Astrocyte (in vitro differentiated cells and primary cell): ENCODE measurements around the gene LOC101059915.

ENCODE experiments used
- CTCF ChIP-seq: IDR thresholded peaks from 2 replicates; pipeline ENCODE4 v1.5.1; 2011; ENCODE audit warnings: low read depth, mild to moderate bottlenecking, inconsistent platforms, low read length, moderate library complexity; ENCODE audit not compliant: insufficient read depth
- EZH2 ChIP-seq: IDR thresholded peaks from 2 replicates; pipeline ENCODE4 v1.6.1; 2012; ENCODE audit warnings: mild to moderate bottlenecking, low read length, inconsistent platforms; ENCODE audit not compliant: insufficient read depth

GRCh38 chrX:71679575-71680207 lies 12.3 kb downstream of the LOC101059915 start:
- TF ChIP-seq CTCF (no peak), EZH2 (no peak)
